Measurements from ENCODE around the gene OR6C70. TPM values are rescaled to one million over a fixed set of nuclear protein-coding genes. Genes with fewer than 3 reads are reported as not detected.
"Not testable (repeated sequence)": the region's sequence is repeated elsewhere in the genome, so short reads cannot be mapped to it uniquely, and the experiment has no call there.

OR6C70 gene
- total RNA-seq, 1 donor from 2014 or later: not detected

DNA sequence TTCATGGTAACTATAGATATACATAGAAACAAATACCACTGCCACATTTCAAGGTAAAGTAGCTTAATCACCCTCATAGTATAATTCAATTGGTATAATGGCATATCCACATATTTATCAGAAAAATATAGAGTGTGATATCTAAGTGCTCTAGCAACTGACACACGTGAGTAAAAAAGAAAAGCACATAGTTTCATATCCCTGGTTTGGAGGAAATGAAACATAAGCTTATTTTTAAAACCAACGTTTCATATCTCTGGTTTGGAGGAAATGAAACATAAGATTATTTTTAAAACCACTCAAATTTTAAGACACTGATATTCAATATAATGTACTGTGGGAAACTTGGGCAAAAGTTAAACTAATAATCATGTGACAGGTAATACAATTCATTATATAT is 2.1 kb downstream of the OR6C70 start:
- no peak overlapping the region for H3K4me3 ChIP-seq
- H3K27me3 ChIP-seq: no peaks in the 10 kb centered on the region
- TF ChIP-seq, protein P1, sequence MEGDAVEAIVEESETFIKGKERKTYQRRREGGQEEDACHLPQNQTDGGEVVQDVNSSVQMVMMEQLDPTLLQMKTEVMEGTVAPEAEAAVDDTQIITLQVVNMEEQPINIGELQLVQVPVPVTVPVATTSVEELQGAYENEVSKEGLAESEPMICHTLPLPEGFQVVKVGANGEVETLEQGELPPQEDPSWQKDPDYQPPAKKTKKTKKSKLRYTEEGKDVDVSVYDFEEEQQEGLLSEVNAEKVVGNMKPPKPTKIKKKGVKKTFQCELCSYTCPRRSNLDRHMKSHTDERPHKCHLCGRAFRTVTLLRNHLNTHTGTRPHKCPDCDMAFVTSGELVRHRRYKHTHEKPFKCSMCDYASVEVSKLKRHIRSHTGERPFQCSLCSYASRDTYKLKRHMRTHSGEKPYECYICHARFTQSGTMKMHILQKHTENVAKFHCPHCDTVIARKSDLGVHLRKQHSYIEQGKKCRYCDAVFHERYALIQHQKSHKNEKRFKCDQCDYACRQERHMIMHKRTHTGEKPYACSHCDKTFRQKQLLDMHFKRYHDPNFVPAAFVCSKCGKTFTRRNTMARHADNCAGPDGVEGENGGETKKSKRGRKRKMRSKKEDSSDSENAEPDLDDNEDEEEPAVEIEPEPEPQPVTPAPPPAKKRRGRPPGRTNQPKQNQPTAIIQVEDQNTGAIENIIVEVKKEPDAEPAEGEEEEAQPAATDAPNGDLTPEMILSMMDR (IDR thresholded peaks at IDR 0.05): no peak
- no peak for DNase-seq (ENCODE audit: low spot score in 2 of 2)
- H3K36me3 ChIP-seq: no peaks in the 10 kb centered on the region
- no peak overlapping the region for H3K27ac ChIP-seq
- no peaks in the 10 kb centered on the region for H3K4me1 ChIP-seq
- intact Hi-C loops (cut with DNase I): no loop called here
- no peaks in the 10 kb centered on the region for H3K9me3 ChIP-seq

DNA sequence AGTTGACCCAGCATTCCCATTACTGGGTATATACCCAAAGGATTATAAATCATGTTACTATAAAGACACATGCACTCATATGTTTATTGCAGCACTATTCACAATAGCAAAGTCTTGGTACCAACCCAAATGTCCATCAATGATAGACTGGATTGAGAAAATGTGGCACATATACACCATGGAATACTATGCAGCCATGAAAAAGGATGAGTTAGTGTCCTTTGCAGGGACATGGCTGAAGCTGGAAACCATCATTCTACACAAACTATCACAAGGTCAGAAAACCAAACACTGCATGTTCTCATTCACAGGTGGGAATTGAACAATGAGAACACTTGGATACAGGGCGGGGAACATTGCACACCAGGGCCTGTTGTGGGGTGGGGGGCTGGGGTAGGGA is 5.0 kb downstream of the OR6C70 start:
- intact Hi-C loops (cut with DNase I); H3K27ac ChIP-seq; H3K36me3 ChIP-seq; H3K4me3 ChIP-seq; H3K27me3 ChIP-seq; DNase-seq (ENCODE audit: low spot score in 2 of 2); H3K9me3 ChIP-seq; H3K4me1 ChIP-seq: not testable (repeated sequence)

DNA sequence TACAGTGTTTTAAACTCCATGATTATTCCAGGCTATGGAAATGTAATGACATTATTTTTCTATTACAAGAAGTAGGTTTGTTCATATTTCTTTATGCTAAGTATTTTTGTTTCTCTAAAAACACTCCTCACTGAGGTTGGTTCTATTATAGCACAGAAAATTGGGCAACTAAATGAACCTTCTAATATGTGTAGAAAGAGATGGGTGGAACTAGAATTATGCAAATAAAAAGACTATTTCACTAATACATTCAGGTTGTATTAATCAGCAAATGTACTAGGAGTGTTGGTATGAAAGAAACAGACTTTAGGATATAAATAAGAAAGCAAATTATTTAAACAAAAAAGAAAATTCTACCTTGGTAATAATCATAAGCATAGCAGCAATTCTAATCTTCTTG is 21.1 kb downstream of the OR6C70 start:
- H3K4me1 ChIP-seq: no peaks in the 10 kb centered on the region
- TF ChIP-seq, protein P1 (IDR thresholded peaks at IDR 0.05): no peak
- no peak overlapping the region for H3K27ac ChIP-seq
- no peaks in the 10 kb centered on the region for H3K27me3 ChIP-seq
- H3K36me3 ChIP-seq: no peaks in the 10 kb centered on the region
- H3K4me3 ChIP-seq: no peak overlapping the region
- no peaks in the 10 kb centered on the region for H3K9me3 ChIP-seq
- intact Hi-C loops (cut with DNase I): no loop called here
- DNase-seq (ENCODE audit: low spot score in 2 of 2): no peak

DNA sequence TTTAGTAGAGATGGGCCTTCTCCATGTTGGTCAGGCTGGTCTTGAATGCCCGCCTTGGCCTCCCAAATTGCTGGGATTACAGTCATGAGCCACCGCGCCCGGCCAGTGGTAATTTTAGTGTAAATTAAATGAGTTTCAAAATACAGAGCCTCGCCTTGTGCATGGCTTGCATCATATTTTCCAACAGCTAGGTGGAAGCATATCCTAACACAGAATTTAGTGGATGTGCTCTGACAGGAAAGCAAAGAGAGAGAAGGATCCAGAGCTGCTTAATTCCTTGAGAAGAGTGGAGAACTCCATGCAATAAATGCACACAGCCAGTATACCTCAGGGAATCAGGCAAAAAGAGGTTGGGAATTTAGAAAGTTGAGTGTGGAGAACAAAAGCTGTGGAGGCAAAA is 23.6 kb downstream of the OR6C70 start:
- no peak overlapping the region for H3K27ac ChIP-seq
- H3K36me3 ChIP-seq: no peaks in the 10 kb centered on the region
- no peaks in the 10 kb centered on the region for H3K9me3 ChIP-seq
- H3K4me1 ChIP-seq: no peaks in the 10 kb centered on the region
- intact Hi-C loops (cut with DNase I): no loop called here
- TF ChIP-seq, protein P1 (IDR thresholded peaks at IDR 0.05): no peak
- DNase-seq (ENCODE audit: low spot score in 2 of 2): no peak
- H3K4me3 ChIP-seq: no peak overlapping the region
- H3K27me3 ChIP-seq: no peaks in the 10 kb centered on the region

DNA sequence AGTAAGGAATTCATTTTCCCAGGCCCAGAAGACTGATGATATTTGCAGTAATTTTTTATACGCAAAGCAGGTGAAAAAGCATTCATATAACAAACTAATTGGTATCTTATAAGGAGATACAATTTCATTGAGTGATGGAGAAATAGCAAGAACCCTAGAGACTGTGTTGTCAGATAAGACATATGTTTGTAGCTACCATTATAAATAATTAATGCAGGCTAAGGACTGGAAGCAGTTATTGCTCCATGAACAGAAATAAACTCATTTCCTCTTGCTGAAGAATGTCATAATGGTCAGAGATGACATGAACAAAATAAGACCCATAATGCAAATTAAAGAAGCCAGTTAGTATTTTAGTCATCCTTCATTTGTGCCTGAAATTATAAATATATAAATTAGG is 24.6 kb downstream of the OR6C70 start:
- Histone ChIP-seq H3K4me1 (no peaks in the 10 kb centered on the region), H3K27ac (no peak overlapping the region), H3K27me3 (no peaks in the 10 kb centered on the region), H3K36me3 (no peaks in the 10 kb centered on the region), H3K4me3 (no peak overlapping the region), H3K9me3 (no peaks in the 10 kb centered on the region)
- TF ChIP-seq, protein P1 (IDR thresholded peaks at IDR 0.05): no peak
- intact Hi-C loops (cut with DNase I): no loop called here
- DNase-seq (ENCODE audit: low spot score in 2 of 2): no peak

DNA sequence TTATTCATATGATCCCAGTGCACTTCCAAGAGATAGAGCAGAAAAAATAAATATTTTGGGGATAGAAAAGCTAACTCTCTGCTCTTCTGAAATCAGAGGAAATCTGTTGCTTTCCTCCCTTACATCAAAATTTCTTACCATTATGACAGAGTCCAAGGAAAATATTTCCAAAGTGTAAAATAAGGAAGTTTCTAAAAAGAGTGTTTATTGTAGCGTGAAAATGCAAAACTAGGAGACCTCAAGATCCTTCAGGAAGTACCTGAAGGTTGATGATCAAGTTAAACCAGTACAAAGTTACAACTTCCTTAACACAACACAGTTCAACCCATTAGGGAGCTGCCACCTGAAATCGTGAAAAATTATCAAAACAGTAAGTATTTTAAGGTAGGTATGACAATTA is 26.2 kb downstream of the OR6C70 start, which contains the start of gene OR6C2:
Gene OR6C2 (plus strand): TSS at position 301 of the 400 bp plus-strand sequence. CDS start 8,138 bp downstream, outside the sequence.
- TF ChIP-seq, protein P1 (IDR thresholded peaks at IDR 0.05): no peak
- DNase-seq (ENCODE audit: low spot score in 2 of 2): no peak
- intact Hi-C loops (cut with DNase I): no loop called here

DNA sequence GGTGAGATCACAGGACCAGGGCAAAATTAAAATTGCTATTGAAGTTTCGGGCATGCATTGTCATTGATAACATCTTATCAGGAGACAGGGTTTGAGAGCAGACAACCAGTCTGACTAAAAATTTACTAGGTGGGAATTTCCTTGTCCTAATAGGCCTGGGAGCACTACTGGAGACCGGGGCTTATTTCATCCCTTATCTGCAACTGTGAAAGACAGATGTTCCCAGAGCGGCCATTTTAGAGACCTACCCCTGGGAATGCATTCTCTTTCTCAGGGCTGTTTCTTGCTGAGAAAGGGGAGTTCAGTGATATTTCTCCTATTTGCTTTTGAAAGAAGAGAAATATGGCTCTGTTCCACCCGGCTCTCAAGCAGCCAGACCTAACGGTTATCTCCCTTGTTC is 28.7 kb downstream of the OR6C70 start:
- H3K4me1 ChIP-seq; H3K4me3 ChIP-seq; H3K27ac ChIP-seq; H3K27me3 ChIP-seq; H3K36me3 ChIP-seq; H3K9me3 ChIP-seq; intact Hi-C loops (cut with DNase I); DNase-seq (ENCODE audit: low spot score in 2 of 2): not testable (repeated sequence)

More for the DNA sequence above, 26.2 kb downstream of the OR6C70 start, which contains the start of gene OR6C2:
- Histone ChIP-seq H3K36me3 (no peaks in the 10 kb centered on the region), H3K27me3 (no peaks in the 10 kb centered on the region), H3K4me3 (no peak within 1 kb of the TSS), H3K4me1 (no peaks in the 10 kb centered on the region), H3K9me3 (no peaks in the 10 kb centered on the region), H3K27ac (no peak within 1 kb of the TSS)

Data from ascending aorta (tissue), 2 donors.